GM12878 (cell line): Measurements from ENCODE around the gene EPB41L4B. TPM values are rescaled to one million over a fixed set of nuclear protein-coding genes. Genes with fewer than 3 reads are reported as not detected.
A peak's percentile ranks its signal among the peaks of the same experiment; 100 is the strongest.

Source experiments
- ATAC-seq: fragments of 200-7000 bp; cut with Tn5 transposase; 3 replicates; pipeline ENCODE4 v1.9.1; 2020; ENCODE audit warnings: mild to moderate bottlenecking, moderate library complexity
- BruUV-seq: library from RNA; stranded (reverse); fragments of 400-500 nt; replicated peaks from 2 replicates; lab custom pipeline; 2021; lab: Mats Ljungman, UMichigan
- CTCF ChIA-PET: fragments of 300-600 bp; sonication (Branson Sonifier 250); formaldehyde crosslinking; extraction: SDS; loops from one replicate; lab custom pipeline; 2021; ENCODE audit warnings: inconsistent platforms; lab: Yijun Ruan, JAX
- POLR2A ChIA-PET: fragments of 350-600 bp; formaldehyde crosslinking; extraction: SDS; loops from one replicate; lab custom pipeline; 2021; ENCODE audit warnings: inconsistent platforms; lab: Charles Lee
- RAD21 ChIA-PET: fragments of 300-600 bp; sonication (Branson Sonifier 250); formaldehyde crosslinking; loops from one replicate; lab custom pipeline; 2023; ENCODE audit warnings: antibody characterized with exemption; ENCODE audit not compliant: unreplicated experiment; lab: Charles Lee
- SMC1A ChIA-PET: fragments of 300-600 bp; sonication (Branson Sonifier 250); formaldehyde crosslinking; loops from one replicate; lab custom pipeline; 2023; ENCODE audit not compliant: unreplicated experiment, uncharacterized antibody; lab: Charles Lee
- DNase-seq: peaks from one replicate; pipeline ENCODE4 v3.0.0-alpha.2; 2011; ENCODE audit warnings: low read depth, low spot score
- FAIRE-seq: peaks from 3 replicates; lab custom pipeline; 2011; peaks lifted over from hg19 to GRCh38; lab: Jason Lieb, UNC
- H2AFZ ChIP-seq: 2 replicates; pipeline ENCODE4 v1.6.0; 2011; ENCODE audit warnings: low read depth, low read length, control low read depth; ENCODE audit not compliant: control insufficient read depth
- H3K27ac ChIP-seq: 2 replicates; pipeline ENCODE4 v1.5.1; 2011; ENCODE audit warnings: control low read depth; ENCODE audit not compliant: control insufficient read depth, insufficient read depth
- H3K27me3 ChIP-seq, 2 experiments: replicated peaks in 1 of 2; 2 replicates each; pipeline versions ENCODE4 v1.6.0 to v1.6.1; 2011; ENCODE audit warnings: low read length in 1 of 2; ENCODE audit not compliant: control insufficient read depth in 2 of 2, insufficient read depth in 2 of 2
- H3K36me3 ChIP-seq, 2 experiments: 2 replicates each; pipeline ENCODE4 v1.5.1; 2011; ENCODE audit warnings: low read length in 1 of 2; ENCODE audit not compliant: control insufficient read depth in 2 of 2, insufficient read depth in 2 of 2
- H3K4me1 ChIP-seq: 2 replicates; pipeline ENCODE4 v1.6.1; 2011; ENCODE audit warnings: mild to moderate bottlenecking, low read length, moderate library complexity, mixed read lengths; ENCODE audit not compliant: control insufficient read depth, insufficient read depth
- H3K4me2 ChIP-seq: 2 replicates; pipeline ENCODE4 v1.6.0; 2011; ENCODE audit warnings: control low read depth; ENCODE audit not compliant: control insufficient read depth, insufficient read depth
- H3K4me3 ChIP-seq: fragments of 200-600 bp; sonication (generic); 2 replicates; pipeline ENCODE4 v1.5.1; 2016
- H3K79me2 ChIP-seq: 2 replicates; pipeline ENCODE4 v1.6.0; 2011; ENCODE audit warnings: low read length; ENCODE audit not compliant: control insufficient read depth, insufficient read depth
- H3K9ac ChIP-seq: 2 replicates; pipeline ENCODE4 v1.8.0; 2011; ENCODE audit warnings: low read length, control low read depth, mixed read lengths; ENCODE audit not compliant: control insufficient read depth, insufficient read depth
- H3K9me3 ChIP-seq: replicated peaks from 3 replicates; pipeline ENCODE4 v1.5.1; 2011; ENCODE audit warnings: mild to moderate bottlenecking, low read length; ENCODE audit not compliant: control insufficient read depth, insufficient read depth
- H4K20me1 ChIP-seq: 2 replicates; pipeline ENCODE4 v1.6.0; 2011; ENCODE audit not compliant: control insufficient read depth, insufficient read depth
- CBX3 ChIP-seq: fragments of 200-600 bp; sonication (generic); IDR thresholded peaks from 2 replicates; pipeline ENCODE4 v1.6.1; 2016; ENCODE audit warnings: low read depth, borderline replicate concordance
- CEBPB ChIP-seq, 2 experiments: fragments of 150-350 bp in 1 of 2; IDR thresholded peaks; 2 replicates each; pipeline ENCODE4 v1.6.1; 2012 to 2014; ENCODE audit warnings: low read depth in 2 of 2, low read length in 2 of 2, borderline replicate concordance in 1 of 2, inconsistent platforms in 1 of 2
- KAT2A ChIP-seq: conservative IDR thresholded peaks from 2 replicates; pipeline ENCODE4 v1.6.1; 2011; ENCODE audit warnings: low read depth, low read length; ENCODE audit not compliant: control insufficient read depth
- MEF2B ChIP-seq: fragments of 450-650 bp; IDR thresholded peaks from 2 replicates; pipeline ENCODE4 v1.6.1; 2018; ENCODE audit warnings: mild to moderate bottlenecking, moderate library complexity; ENCODE audit not compliant: partially characterized antibody, poor library complexity, severe bottlenecking
- MTA2 ChIP-seq: fragments of 450-650 bp; IDR thresholded peaks from 2 replicates; pipeline ENCODE4 v1.6.1; 2016; ENCODE audit warnings: low read depth, mild to moderate bottlenecking, moderate library complexity
- NBN ChIP-seq: fragments of 450-650 bp; IDR thresholded peaks from 2 replicates; pipeline ENCODE4 v1.6.1; 2016
- PKNOX1 ChIP-seq: fragments of 450-650 bp; IDR thresholded peaks from 2 replicates; pipeline ENCODE4 v1.6.1; 2016; ENCODE audit warnings: mild to moderate bottlenecking
- POLR2A ChIP-seq: IDR thresholded peaks from 2 replicates; pipeline ENCODE4 v1.6.1; 2011; ENCODE audit warnings: low read depth, mild to moderate bottlenecking, low read length
- SMAD1 ChIP-seq: fragments of 450-650 bp; IDR thresholded peaks from 2 replicates; pipeline ENCODE4 v1.6.1; 2018; ENCODE audit warnings: mild to moderate bottlenecking, low read depth; ENCODE audit not compliant: partially characterized antibody
- STAT1 ChIP-seq: fragments of 450-650 bp; conservative IDR thresholded peaks from 2 replicates; pipeline ENCODE4 v1.6.1; 2014; ENCODE audit warnings: antibody characterized with exemption, mild to moderate bottlenecking
- TCF7 ChIP-seq: IDR thresholded peaks from 2 replicates; pipeline ENCODE4 v1.6.1; 2014; ENCODE audit warnings: antibody characterized with exemption, borderline replicate concordance
- WGBS: methylation state at CpG from one replicate; pipeline ENCODE4 v1.1.6; 2016; ENCODE audit warnings: low lambda C conversion rate; ENCODE audit not compliant: insufficient replicate concordance, insufficient coverage; ENCODE audit errors: missing lambda C conversion rate; 5-methylcytosine and 5-hydroxymethylcytosine counted together
- in situ Hi-C: fragments of 300-500 bp; cut with MboI; formaldehyde crosslinking; loops from 9 replicates; pipeline ENCODE4 v1.14.3; 2018; ENCODE audit warnings: mixed read lengths
- intact Hi-C: fragments of 100-400 bp; cut with micrococcal nuclease; formaldehyde crosslinking; loops from one replicate; pipeline ENCODE4 v1.14.2; 2022; ENCODE audit not compliant: unreplicated experiment
- polyA plus RNA-seq, 11 experiments: library from polyadenylated mRNA; depleted of rRNA in 4 of 11; unstranded in 6 of 11; stranded (reverse) in 5 of 11; fragments of >200 nt; fragmentation: Nextera tagmentation in 4 of 11; fragmentation: Illumina TruSeq in 1 of 11; extraction: Ambion mirVana in 4 of 11; extraction: Trizol in 1 of 11; gene quantifications; 1 replicate in 1 of 11; 2 replicates in 10 of 11; pipeline versions ENCODE4 v1.2.1 to v1.2.3, GENCODE V29; 2011 to 2016; ENCODE audit warnings: inconsistent platforms in 2 of 11, missing spikeins in 2 of 11, low read depth in 1 of 11
- total RNA-seq, 4 experiments: library from RNA; depleted of rRNA in 3 of 4; stranded (reverse); fragments of >200 nt in 3 of 4; fragmentation: Illumina TruSeq in 1 of 4; extraction: Trizol in 1 of 4; gene quantifications; 2 replicates each; pipeline versions ENCODE4 v1.2.1 to v1.2.3, GENCODE V29; 2013 to 2021

Gene EPB41L4B
- total and polyA plus RNA-seq, 10 of the 15 experiments (the other 5 are each of a cell fraction or from before 2014, with no cell fraction given), result 0.04 to 0.75 (median 0.13) TPM; not detected in 1

- BruUV-seq, result no TSS peak
- H3K4me3 ChIP-seq, result no peak overlapping the region
- no peak overlapping the region for H3K4me2 ChIP-seq
- no peak overlapping the region for H3K27ac ChIP-seq
- H3K9ac ChIP-seq, result no peak overlapping the region
- ChIA-PET RAD21 (no interaction called here), CTCF (no interaction called here), POLR2A (no interaction called here), SMC1A (no interaction called here)
- H2AFZ ChIP-seq, result no peak overlapping the region
- H3K27me3 ChIP-seq, result peaks cover 5 to 7% of the 10 kb centered on the region in 2 experiments; a peak in 2 of 4 replicates
- intact Hi-C loops, result no loop called here
- H4K20me1 ChIP-seq, result no peaks in the 10 kb centered on the region
- no peak for DNase-seq
- ATAC-seq, result no peak
- 33% methylated on average over 3 of the region's 3 CpGs for WGBS
- H3K9me3 ChIP-seq, result no peaks in the 10 kb centered on the region; the same call in 2 of the 3 replicates
- in situ Hi-C loops, result no loop called here
- H3K79me2 ChIP-seq, result no peaks in the 10 kb centered on the region
- 0 out of 2 replicates have a peak, but pooled peaks cover 6% of the 10 kb centered on the region for H3K4me1 ChIP-seq
- no peaks in the 10 kb centered on the region for H3K36me3 ChIP-seq
- no peak for TF ChIP-seq SMAD1
- no peak for FAIRE-seq
Measured at GRCh38 chr9:109162677-109163076, 158.2 kb downstream of the EPB41L4B start.

DNA sequence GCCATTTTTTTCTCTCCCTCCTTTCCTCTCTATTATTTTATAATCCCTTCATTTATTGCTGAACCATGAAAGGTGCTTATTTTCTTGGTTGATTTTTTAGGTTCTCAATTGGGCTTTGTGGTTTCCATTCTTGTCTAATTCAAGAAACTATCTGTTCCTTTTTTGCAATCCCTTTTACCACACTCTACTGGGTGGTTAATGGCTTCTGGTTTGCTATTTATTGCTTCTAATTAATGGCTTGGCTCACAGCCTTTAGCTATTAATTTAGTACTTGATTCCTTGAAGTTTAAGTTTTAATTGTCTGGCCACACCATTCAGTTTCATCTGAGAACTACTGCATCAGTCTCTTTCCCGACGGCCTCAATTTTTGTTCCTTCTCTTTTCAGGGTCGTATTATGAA lies 159.4 kb downstream of the EPB41L4B start:
- peaks cover 4 to 5% of the 10 kb centered on the region in 2 experiments; a peak in 2 of 4 replicates for H3K27me3 ChIP-seq

More for the DNA sequence above, 159.4 kb downstream of the EPB41L4B start:
- WGBS, result 50% methylated on average over 3 of the region's 3 CpGs
- Histone ChIP-seq H3K9ac (no peak overlapping the region), H3K9me3 (no peaks in the 10 kb centered on the region; the same call in 2 of the 3 replicates), H2AFZ (no peak overlapping the region)
- SMC1A ChIA-PET, result no interaction called here
- intact Hi-C loops, result no loop called here
- in situ Hi-C loops, result no loop called here
- no peak for DNase-seq
- no TSS peak for BruUV-seq
- POLR2A ChIA-PET, result no interaction called here
- TF ChIP-seq CBX3, result no peak
- no peak for TF ChIP-seq POLR2A
- TF ChIP-seq PKNOX1, result no peak
- no peak for TF ChIP-seq NBN
- TF ChIP-seq TCF7, result no peak
- TF ChIP-seq MEF2B, result peak; percentile 26
- TF ChIP-seq MTA2, result peak; percentile 64
- no peak for TF ChIP-seq STAT1
- TF ChIP-seq KAT2A, result no peak
- no peak for TF ChIP-seq CEBPB (IDR thresholded peaks at IDR 0.05; ENCODE audit: borderline replicate concordance in 1 of 2, low read depth in 2 of 2, low read length in 2 of 2)
- TF ChIP-seq, all 136 proteins: peak for 2
- CTCF ChIA-PET, result no interaction called here
- Histone ChIP-seq H3K27ac (no peak overlapping the region), H3K4me2 (no peak overlapping the region), H4K20me1 (no peaks in the 10 kb centered on the region), H3K4me1 (0 out of 2 replicates have a peak, but pooled peaks cover 6% of the 10 kb centered on the region), H3K4me3 (no peak overlapping the region), H3K36me3 (no peaks in the 10 kb centered on the region), H3K79me2 (no peaks in the 10 kb centered on the region)
- FAIRE-seq, result no peak
- no peak for ATAC-seq
- RAD21 ChIA-PET, result no interaction called here
